ENCODE measurements around the gene C10orf90. TPM values are rescaled to one million over a fixed set of nuclear protein-coding genes. Genes with fewer than 3 reads are reported as not detected.

C10orf90 gene
- total RNA-seq, 2 donors from 2014 or later: 0.19 to 0.26 TPM

GRCh38 chr10:126511917-126512479, 158.5 kb downstream of the C10orf90 start:
- Mint-ChIP-seq H3K4me3 (no peak overlapping the region), H3K4me1 (no peaks in the 10 kb centered on the region), H3K36me3 (ENCODE audit: low read depth) (no peaks in the 10 kb centered on the region), H3K27ac (no peak overlapping the region), H3K9me3 (no peaks in the 10 kb centered on the region), H3K27me3 (no peaks in the 10 kb centered on the region)
- no peak for ATAC-seq (replicated peaks)

- Mint-ChIP-seq H3K27ac (no peak overlapping the region), H3K4me3 (no peak overlapping the region), H3K4me1 (no peaks in the 10 kb centered on the region), H3K27me3 (no peaks in the 10 kb centered on the region), H3K9me3 (no peaks in the 10 kb centered on the region), H3K36me3 (ENCODE audit: low read depth) (no peaks in the 10 kb centered on the region)
- ATAC-seq (replicated peaks): no peak
Observed at GRCh38 chr10:126509182-126509581, 161.3 kb downstream of the C10orf90 start.

GRCh38 chr10:126508535-126509040, 161.9 kb downstream of the C10orf90 start:
- no peaks in the 10 kb centered on the region for H3K4me1 Mint-ChIP-seq
- no peaks in the 10 kb centered on the region for H3K36me3 Mint-ChIP-seq (ENCODE audit: low read depth)
- no peaks in the 10 kb centered on the region for H3K27me3 Mint-ChIP-seq
- no peak overlapping the region for H3K4me3 Mint-ChIP-seq
- no peak overlapping the region for H3K27ac Mint-ChIP-seq
- H3K9me3 Mint-ChIP-seq: no peaks in the 10 kb centered on the region
- no peak for ATAC-seq (replicated peaks)

- H3K4me1 Mint-ChIP-seq: no peaks in the 10 kb centered on the region
- H3K27ac Mint-ChIP-seq: no peak overlapping the region
- H3K27me3 Mint-ChIP-seq: no peaks in the 10 kb centered on the region
- no peak overlapping the region for H3K4me3 Mint-ChIP-seq
- no peaks in the 10 kb centered on the region for H3K36me3 Mint-ChIP-seq (ENCODE audit: low read depth)
- no peaks in the 10 kb centered on the region for H3K9me3 Mint-ChIP-seq
- no peak for ATAC-seq (replicated peaks)
Observed at GRCh38 chr10:126504761-126505112, 165.8 kb downstream of the C10orf90 start.

DNA sequence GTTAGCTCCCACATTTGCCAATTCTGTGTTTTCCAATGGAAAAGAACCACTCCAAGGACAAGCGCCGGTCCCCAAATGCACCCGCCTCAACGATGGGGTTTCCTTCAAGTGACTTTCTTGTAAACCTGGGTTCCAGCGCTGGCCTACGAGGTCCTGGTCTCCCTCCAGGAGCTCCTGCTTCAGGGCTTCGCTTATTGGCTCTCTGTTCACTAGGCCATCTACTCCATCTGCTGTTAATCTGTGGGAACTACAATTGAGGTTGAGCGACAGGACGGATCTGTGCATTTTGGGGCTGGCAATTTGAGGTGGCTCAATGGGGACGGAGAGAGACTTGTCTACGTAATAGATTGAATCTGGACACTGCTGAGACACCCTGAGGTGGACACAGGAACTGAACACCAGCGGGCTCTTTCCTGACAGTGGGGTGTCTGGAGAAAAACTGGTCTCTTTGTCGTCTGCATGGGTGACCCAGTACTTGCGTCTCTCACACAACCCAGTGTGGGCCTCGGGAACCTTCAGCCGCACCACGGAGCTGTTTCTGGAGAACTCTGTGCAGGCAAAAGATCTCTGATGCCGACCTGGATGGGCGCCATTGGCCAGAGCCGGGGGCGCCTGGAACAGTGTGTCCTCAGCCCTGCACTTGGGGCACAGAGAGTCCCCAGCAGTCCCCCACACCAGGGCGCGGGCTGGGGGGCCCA, 166.3 kb downstream of the C10orf90 start:
- Mint-ChIP-seq H3K27ac (no peak overlapping the region), H3K9me3 (no peaks in the 10 kb centered on the region), H3K36me3 (ENCODE audit: low read depth) (no peaks in the 10 kb centered on the region), H3K4me1 (no peaks in the 10 kb centered on the region), H3K27me3 (no peaks in the 10 kb centered on the region), H3K4me3 (no peak overlapping the region)
- ATAC-seq (replicated peaks): peak; percentile 55

- no peak overlapping the region for H3K4me3 Mint-ChIP-seq
- H3K9me3 Mint-ChIP-seq: no peaks in the 10 kb centered on the region
- H3K4me1 Mint-ChIP-seq: no peaks in the 10 kb centered on the region
- no peaks in the 10 kb centered on the region for H3K27me3 Mint-ChIP-seq
- H3K27ac Mint-ChIP-seq: no peak overlapping the region
- no peaks in the 10 kb centered on the region for H3K36me3 Mint-ChIP-seq (ENCODE audit: low read depth)
- no peak for ATAC-seq (replicated peaks)
Observed at GRCh38 chr10:126503392-126504062, 167.0 kb downstream of the C10orf90 start.

- H3K36me3 Mint-ChIP-seq (ENCODE audit: low read depth): no peaks in the 10 kb centered on the region
- no peaks in the 10 kb centered on the region for H3K9me3 Mint-ChIP-seq
- H3K27ac Mint-ChIP-seq: no peak overlapping the region
- H3K4me1 Mint-ChIP-seq: no peaks in the 10 kb centered on the region
- ATAC-seq (replicated peaks): no peak
- H3K27me3 Mint-ChIP-seq: no peaks in the 10 kb centered on the region
- no peak overlapping the region for H3K4me3 Mint-ChIP-seq
Observed at GRCh38 chr10:126502441-126502840, 168.1 kb downstream of the C10orf90 start.

DNA sequence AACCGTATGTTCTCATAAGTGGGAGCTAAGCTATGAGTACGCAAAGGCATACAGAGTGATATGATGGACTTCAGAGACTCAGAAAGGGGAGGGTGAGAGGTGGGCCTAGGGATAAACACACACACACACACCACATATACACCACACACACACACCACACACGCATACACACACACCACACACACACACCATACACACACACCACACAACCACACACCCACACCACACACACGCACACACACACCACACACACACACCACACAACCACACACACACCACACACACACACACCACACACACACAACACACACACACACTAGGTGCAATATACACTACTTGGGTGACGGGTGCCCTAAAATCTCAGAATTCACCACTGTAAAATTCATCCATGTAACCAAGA, 168.7 kb downstream of the C10orf90 start:
- Mint-ChIP-seq H3K27ac (no peak overlapping the region), H3K4me3 (no peak overlapping the region), H3K36me3 (ENCODE audit: low read depth) (no peaks in the 10 kb centered on the region), H3K4me1 (no peaks in the 10 kb centered on the region), H3K27me3 (no peaks in the 10 kb centered on the region), H3K9me3 (no peaks in the 10 kb centered on the region)
- no peak for ATAC-seq (replicated peaks)

GRCh38 chr10:126500866-126501265, 169.6 kb downstream of the C10orf90 start:
- H3K4me1 Mint-ChIP-seq: no peaks in the 10 kb centered on the region
- no peak overlapping the region for H3K4me3 Mint-ChIP-seq
- H3K36me3 Mint-ChIP-seq (ENCODE audit: low read depth): no peaks in the 10 kb centered on the region
- H3K27ac Mint-ChIP-seq: no peak overlapping the region
- no peaks in the 10 kb centered on the region for H3K9me3 Mint-ChIP-seq
- H3K27me3 Mint-ChIP-seq: no peaks in the 10 kb centered on the region
- no peak for ATAC-seq (replicated peaks)

DNA sequence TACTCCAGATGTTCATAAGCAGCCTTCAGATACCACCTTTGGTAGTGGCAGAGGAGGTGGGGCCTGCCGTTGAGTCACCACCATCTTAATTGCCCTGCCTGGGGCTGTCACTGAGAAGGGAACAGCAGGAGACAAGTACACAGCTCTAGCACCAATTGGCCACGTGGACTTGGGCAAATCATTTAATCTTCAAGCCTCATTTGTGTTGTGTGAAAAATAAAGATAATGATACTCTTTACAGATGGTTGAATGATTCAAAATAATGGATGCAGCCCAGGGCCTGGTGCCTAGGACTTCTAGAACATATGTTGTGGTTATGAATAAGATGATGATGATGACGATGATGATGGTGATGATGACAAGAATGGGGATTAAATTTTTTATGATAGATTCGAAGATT, 170.3 kb downstream of the C10orf90 start:
- Mint-ChIP-seq H3K27ac (no peak overlapping the region), H3K27me3 (no peaks in the 10 kb centered on the region), H3K4me3 (no peak overlapping the region), H3K4me1 (no peaks in the 10 kb centered on the region), H3K36me3 (ENCODE audit: low read depth) (no peaks in the 10 kb centered on the region), H3K9me3 (no peaks in the 10 kb centered on the region)
- no peak for ATAC-seq (replicated peaks)

GRCh38 chr10:126499744-126500143, 170.7 kb downstream of the C10orf90 start:
- no peaks in the 10 kb centered on the region for H3K27me3 Mint-ChIP-seq
- H3K27ac Mint-ChIP-seq: no peak overlapping the region
- no peaks in the 10 kb centered on the region for H3K36me3 Mint-ChIP-seq (ENCODE audit: low read depth)
- ATAC-seq (replicated peaks): no peak
- no peaks in the 10 kb centered on the region for H3K4me1 Mint-ChIP-seq
- H3K9me3 Mint-ChIP-seq: no peaks in the 10 kb centered on the region
- no peak overlapping the region for H3K4me3 Mint-ChIP-seq

GRCh38 chr10:126497672-126498071, 172.8 kb downstream of the C10orf90 start:
- no peaks in the 10 kb centered on the region for H3K4me1 Mint-ChIP-seq
- H3K27me3 Mint-ChIP-seq: no peaks in the 10 kb centered on the region
- ATAC-seq (replicated peaks): no peak
- no peaks in the 10 kb centered on the region for H3K9me3 Mint-ChIP-seq
- H3K4me3 Mint-ChIP-seq: no peak overlapping the region
- H3K27ac Mint-ChIP-seq: no peak overlapping the region
- H3K36me3 Mint-ChIP-seq (ENCODE audit: low read depth): no peaks in the 10 kb centered on the region

DNA sequence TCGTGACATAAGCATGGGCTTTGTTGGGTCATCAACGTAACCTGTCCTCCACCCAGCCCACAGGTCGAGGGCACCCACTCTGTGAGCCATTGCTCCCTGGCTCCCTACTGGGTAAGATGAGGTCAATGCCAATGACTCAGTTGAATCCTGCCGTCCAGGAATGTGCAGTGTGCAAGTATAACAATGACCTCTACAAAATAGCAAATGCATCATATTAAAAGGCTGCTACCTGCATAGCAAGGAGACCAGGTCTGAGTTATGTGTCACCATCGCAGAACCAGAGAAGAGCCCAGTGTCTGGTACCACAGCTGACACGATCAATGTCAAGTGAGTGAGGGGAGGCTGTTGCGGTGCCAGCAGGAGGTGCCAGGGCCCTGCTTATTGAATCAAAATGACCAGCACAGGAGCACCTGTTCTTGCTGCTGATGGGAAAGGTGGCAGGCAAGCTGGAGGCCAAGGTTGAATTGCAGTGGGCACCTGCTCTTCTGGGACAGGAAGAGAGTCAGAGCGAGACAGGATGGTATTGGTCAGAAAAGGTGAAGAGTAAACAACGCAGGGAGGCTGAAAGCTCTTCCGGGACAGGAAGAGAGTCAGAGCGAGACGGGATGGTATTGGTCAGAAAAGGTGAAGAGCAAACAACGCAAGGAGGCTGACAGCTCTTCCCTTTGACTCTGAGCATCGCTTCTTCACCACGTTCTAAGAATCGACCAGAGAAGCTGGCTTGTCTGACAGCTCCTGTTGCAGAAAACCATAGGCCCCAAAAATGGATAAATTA, 173.5 kb downstream of the C10orf90 start:
- H3K9me3 Mint-ChIP-seq: no peaks in the 10 kb centered on the region
- H3K27ac Mint-ChIP-seq: no peak overlapping the region
- H3K36me3 Mint-ChIP-seq (ENCODE audit: low read depth): no peaks in the 10 kb centered on the region
- H3K27me3 Mint-ChIP-seq: no peaks in the 10 kb centered on the region
- no peak overlapping the region for H3K4me3 Mint-ChIP-seq
- peak; percentile 34 for ATAC-seq (replicated peaks)
- H3K4me1 Mint-ChIP-seq: no peaks in the 10 kb centered on the region

- H3K27ac Mint-ChIP-seq: no peak overlapping the region
- no peak overlapping the region for H3K4me3 Mint-ChIP-seq
- no peaks in the 10 kb centered on the region for H3K9me3 Mint-ChIP-seq
- no peaks in the 10 kb centered on the region for H3K27me3 Mint-ChIP-seq
- no peaks in the 10 kb centered on the region for H3K36me3 Mint-ChIP-seq (ENCODE audit: low read depth)
- no peaks in the 10 kb centered on the region for H3K4me1 Mint-ChIP-seq
- no peak for ATAC-seq (replicated peaks)
Observed at GRCh38 chr10:126491476-126491875, 179.0 kb downstream of the C10orf90 start.

Measured in activated T-helper 17 cell treated with anti-CD3 and anti-CD28 coated beads, Interleukin-2, amount 50 U/mL, for 72 hours (primary cell).